Measurements from ENCODE around the gene RAB3GAP1. TPM values are rescaled to one million over a fixed set of nuclear protein-coding genes. Genes with fewer than 3 reads are reported as not detected.

RAB3GAP1 gene
- total RNA-seq, 1 donor from 2014 or later = 71.2 TPM

DNA sequence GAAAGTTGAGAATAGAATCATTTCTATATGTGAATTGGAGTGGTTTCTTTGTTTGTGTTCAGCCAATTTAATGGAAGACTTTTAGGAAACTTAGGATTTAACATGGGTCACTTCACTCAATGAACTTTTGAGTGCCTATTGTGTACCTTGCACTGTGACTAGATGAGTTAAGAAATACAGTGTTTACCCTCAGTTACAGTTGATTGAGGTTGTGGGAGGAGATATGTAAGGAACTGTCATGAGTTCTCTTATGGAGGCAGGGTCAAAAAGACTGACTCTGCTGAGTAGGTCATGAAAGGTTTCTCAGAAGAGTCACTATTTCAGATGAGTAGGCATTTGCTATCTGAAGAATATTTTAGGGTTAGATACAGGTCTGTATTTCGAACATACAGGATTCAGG, 98.6 kb downstream of the RAB3GAP1 start:
- Histone ChIP-seq H3K4me1 (peaks cover 19% of the 10 kb centered on the region), H4K20me1 (ENCODE audit: low read depth) (no peaks in the 10 kb centered on the region), H3K27me3 (no peaks in the 10 kb centered on the region), H3K9me3 (ENCODE audit: low read depth) (no peaks in the 10 kb centered on the region), H3F3A (ENCODE audit: low read depth) (peaks cover 10% of the 10 kb centered on the region), H3K4me3 (no peak overlapping the region), H3K36me3 (peaks cover 24% of the 10 kb centered on the region), H2AFZ (replicated peaks) (no peak overlapping the region), H3K27ac (peak overlapping the region; percentile 75), H3K79me2 (ENCODE audit: low read depth) (no peaks in the 10 kb centered on the region), H3K4me2 (peak overlapping the region; percentile 51), H3K9ac (no peak overlapping the region)
- no peaks in the 10 kb centered on the region for H3K27me3 Mint-ChIP-seq (ENCODE audit: insufficient read depth, low read depth)
- no peak for TF ChIP-seq EZH2phosphoT487 (IDR thresholded peaks at IDR 0.05)
- TF ChIP-seq, protein P1, sequence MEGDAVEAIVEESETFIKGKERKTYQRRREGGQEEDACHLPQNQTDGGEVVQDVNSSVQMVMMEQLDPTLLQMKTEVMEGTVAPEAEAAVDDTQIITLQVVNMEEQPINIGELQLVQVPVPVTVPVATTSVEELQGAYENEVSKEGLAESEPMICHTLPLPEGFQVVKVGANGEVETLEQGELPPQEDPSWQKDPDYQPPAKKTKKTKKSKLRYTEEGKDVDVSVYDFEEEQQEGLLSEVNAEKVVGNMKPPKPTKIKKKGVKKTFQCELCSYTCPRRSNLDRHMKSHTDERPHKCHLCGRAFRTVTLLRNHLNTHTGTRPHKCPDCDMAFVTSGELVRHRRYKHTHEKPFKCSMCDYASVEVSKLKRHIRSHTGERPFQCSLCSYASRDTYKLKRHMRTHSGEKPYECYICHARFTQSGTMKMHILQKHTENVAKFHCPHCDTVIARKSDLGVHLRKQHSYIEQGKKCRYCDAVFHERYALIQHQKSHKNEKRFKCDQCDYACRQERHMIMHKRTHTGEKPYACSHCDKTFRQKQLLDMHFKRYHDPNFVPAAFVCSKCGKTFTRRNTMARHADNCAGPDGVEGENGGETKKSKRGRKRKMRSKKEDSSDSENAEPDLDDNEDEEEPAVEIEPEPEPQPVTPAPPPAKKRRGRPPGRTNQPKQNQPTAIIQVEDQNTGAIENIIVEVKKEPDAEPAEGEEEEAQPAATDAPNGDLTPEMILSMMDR (IDR thresholded peaks at IDR 0.05) = no peak
- TF ChIP-seq EZH2 (IDR thresholded peaks at IDR 0.05) = no peak
- H3K27ac Mint-ChIP-seq = no peak overlapping the region
- DNase-seq (ENCODE audit: low spot score) = peak; percentile 31
- H3K36me3 Mint-ChIP-seq = peaks cover 33% of the 10 kb centered on the region
- no peaks in the 10 kb centered on the region for H3K9me3 Mint-ChIP-seq
- peaks cover 9% of the 10 kb centered on the region for H3K4me1 Mint-ChIP-seq
- H3K4me3 Mint-ChIP-seq = no peak overlapping the region

DNA sequence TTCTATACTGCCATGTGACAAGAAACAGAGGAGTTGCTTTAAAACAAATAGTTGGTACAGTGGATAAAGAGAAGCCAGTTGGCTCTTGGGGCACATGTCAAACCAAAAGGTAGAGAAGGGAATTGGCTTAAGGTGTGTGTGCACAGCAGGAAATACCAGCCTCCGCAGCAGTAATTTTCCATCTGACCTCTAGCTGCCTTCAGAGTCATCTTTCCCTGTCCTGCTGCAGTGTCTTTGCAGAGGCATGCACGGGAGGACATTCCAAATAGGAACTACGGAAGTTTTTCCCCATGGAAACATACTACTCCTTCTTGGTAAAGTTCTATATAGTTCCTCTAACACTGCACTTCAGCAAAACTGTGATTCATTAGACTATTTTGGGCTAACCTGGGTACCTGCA, 99.5 kb downstream of the RAB3GAP1 start:
- Histone ChIP-seq H3K27me3 (no peaks in the 10 kb centered on the region), H3K79me2 (ENCODE audit: low read depth) (no peaks in the 10 kb centered on the region), H3K9me3 (ENCODE audit: low read depth) (no peaks in the 10 kb centered on the region), H2AFZ (replicated peaks) (no peak overlapping the region), H3K4me1 (peaks cover 27% of the 10 kb centered on the region), H3K36me3 (peaks cover 30% of the 10 kb centered on the region), H3K27ac (no peak overlapping the region), H3K4me3 (no peak overlapping the region), H3K9ac (no peak overlapping the region), H4K20me1 (ENCODE audit: low read depth) (no peaks in the 10 kb centered on the region), H3K4me2 (no peak overlapping the region), H3F3A (ENCODE audit: low read depth) (peaks cover 10% of the 10 kb centered on the region)
- Mint-ChIP-seq H3K36me3 (peaks cover 36% of the 10 kb centered on the region), H3K4me1 (peaks cover 9% of the 10 kb centered on the region), H3K27ac (no peak overlapping the region), H3K27me3 (ENCODE audit: insufficient read depth, low read depth) (no peaks in the 10 kb centered on the region), H3K4me3 (no peak overlapping the region), H3K9me3 (no peaks in the 10 kb centered on the region)
- no peak for DNase-seq (ENCODE audit: low spot score)
- no peak for TF ChIP-seq EZH2phosphoT487 (IDR thresholded peaks at IDR 0.05)
- no peak for TF ChIP-seq EZH2 (IDR thresholded peaks at IDR 0.05)
- TF ChIP-seq, protein P1 (IDR thresholded peaks at IDR 0.05) = no peak

DNA sequence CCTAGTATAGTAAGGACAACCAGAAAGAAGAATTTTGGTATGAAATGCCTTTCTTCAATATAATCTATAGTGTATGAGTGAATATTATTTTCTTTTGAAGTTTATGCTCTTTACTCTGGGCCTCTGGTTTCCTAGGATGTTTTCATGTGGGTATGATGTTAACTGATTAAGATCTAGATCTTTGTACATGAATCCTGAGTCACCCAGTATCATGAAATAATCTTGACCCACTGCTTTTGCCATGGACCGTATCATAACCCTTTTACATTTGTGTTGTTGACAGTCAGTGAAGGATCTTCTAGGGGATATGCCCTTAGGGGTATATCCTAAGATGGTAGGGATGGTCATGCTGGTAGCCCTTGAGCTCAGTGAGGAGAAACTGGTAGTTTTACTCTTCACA, 100.3 kb downstream of the RAB3GAP1 start:
- Histone ChIP-seq H4K20me1 (ENCODE audit: low read depth) (no peaks in the 10 kb centered on the region), H2AFZ (replicated peaks) (no peak overlapping the region), H3K27ac (no peak overlapping the region), H3F3A (ENCODE audit: low read depth) (peaks cover 10% of the 10 kb centered on the region), H3K4me3 (no peak overlapping the region), H3K79me2 (ENCODE audit: low read depth) (no peaks in the 10 kb centered on the region), H3K36me3 (peaks cover 30% of the 10 kb centered on the region), H3K4me2 (no peak overlapping the region), H3K4me1 (peaks cover 28% of the 10 kb centered on the region), H3K9ac (no peak overlapping the region), H3K27me3 (no peaks in the 10 kb centered on the region), H3K9me3 (ENCODE audit: low read depth) (no peaks in the 10 kb centered on the region)
- Mint-ChIP-seq H3K27ac (no peak overlapping the region), H3K9me3 (no peaks in the 10 kb centered on the region), H3K4me1 (peaks cover 9% of the 10 kb centered on the region), H3K4me3 (no peak overlapping the region), H3K36me3 (peaks cover 41% of the 10 kb centered on the region), H3K27me3 (ENCODE audit: insufficient read depth, low read depth) (no peaks in the 10 kb centered on the region)
- TF ChIP-seq EZH2 (IDR thresholded peaks at IDR 0.05) = no peak
- no peak for TF ChIP-seq EZH2phosphoT487 (IDR thresholded peaks at IDR 0.05)
- TF ChIP-seq, protein P1 (IDR thresholded peaks at IDR 0.05) = no peak
- DNase-seq (ENCODE audit: low spot score) = no peak
